NCI-H2196 (cell line): ENCODE results near the gene HIPK4.
"Not testable (repeated sequence)": the region's sequence is repeated elsewhere in the genome, so short reads cannot be mapped to it uniquely, and the experiment has no call there.

Source experiments
- DNase-seq: peaks from one replicate; lab custom pipeline; 2025; ENCODE audit not compliant: unreplicated experiment; lab: John Stamatoyannopoulos, UW

The HIPK4 gene

DNA sequence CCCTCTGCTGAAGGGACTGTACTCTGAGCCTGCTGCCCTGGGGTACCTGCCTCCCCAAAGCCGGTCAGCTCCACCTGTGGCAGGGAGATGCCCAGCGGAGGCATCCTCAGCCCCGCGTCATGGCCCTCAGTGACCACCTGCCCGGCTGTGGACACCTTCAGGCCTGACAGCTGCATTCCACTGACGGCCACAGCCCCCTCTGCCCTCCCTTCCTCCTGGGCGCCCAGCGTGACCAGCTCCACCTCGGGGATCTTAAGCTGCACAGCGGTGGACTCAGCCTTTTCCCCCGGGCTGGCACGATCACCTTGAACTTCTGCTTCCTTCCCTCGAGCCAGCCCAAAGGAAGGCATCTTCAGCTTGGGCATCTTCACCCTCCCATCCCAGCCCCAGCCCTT, 4.8 kb upstream of the HIPK4 start:
- DNase-seq: no peak

DNA sequence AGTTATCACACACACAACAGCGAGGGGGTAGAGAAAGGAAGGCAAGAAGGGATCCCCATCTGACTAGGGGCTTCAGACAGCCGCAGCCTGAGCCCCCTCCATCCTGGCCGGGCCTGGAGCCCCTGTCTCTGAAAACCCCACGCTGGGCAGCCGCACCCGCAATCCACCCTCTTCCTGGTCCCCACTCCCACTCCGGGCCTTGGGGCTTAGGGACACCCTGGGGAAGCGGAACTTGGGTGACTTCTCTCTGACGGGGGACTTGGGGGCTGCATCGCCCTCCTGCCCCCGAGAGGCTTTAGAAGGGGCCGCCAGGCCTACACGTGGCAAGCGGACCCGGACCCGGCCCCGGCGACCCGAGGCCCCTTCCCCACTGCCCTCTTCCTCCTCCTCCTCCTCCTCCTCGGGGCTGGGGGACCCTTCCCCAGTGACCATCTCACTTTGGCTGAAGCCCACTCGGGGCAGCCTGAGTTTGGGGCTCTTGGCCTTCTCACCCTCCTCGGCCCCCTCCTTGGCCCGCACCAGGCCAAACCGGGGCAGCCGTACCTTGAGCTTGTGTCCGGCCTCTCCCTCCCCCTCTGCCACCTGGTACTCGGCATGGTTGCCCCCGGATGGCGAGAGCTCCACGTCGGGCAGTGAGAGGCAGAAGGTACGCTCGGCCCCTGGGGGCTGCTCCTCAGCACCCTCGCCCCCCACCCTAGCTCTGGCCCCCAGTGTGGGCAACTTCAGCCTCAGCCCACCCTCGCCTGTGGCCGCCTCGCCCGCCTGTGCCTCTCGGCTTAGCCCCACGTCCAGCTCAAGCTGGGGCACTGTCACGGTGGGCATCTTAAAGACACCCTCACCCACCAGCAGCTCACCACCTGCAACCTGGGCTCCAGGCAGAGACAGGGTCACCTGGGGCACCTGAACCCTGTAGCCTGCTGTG, 4.2 kb upstream of the HIPK4 start:
- no peak for DNase-seq

DNA sequence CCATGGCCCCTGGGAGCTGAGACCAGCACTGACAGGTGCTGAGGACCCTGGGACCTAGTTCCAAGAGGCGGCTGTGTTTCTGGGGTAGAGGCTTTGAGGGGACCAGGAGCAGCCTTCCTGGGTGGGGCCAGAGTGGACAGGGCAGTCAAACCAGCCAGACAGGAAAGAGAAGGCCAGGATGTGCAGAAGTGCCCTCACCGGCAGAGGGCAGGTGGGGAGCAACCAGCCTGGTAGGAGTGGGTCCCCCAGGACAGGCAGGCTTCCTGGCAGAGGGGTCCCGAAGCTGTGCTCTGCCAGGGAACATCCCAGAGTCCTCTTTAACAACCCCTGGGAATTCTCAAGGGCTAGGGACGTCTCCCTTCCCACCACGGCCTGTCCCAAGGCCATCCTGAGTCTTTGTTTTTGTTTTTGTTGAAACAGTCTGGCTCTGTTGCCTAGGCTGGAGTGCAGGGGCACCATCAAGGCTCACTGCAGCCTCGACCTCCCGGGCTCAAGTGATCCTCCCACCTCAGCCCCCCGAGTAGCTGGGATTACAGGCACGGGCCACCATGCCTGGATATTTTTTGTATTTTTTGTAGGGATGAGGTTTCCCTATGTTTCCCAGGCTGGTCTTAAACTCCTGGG, 3.0 kb upstream of the HIPK4 start:
- DNase-seq: no peak

DNA sequence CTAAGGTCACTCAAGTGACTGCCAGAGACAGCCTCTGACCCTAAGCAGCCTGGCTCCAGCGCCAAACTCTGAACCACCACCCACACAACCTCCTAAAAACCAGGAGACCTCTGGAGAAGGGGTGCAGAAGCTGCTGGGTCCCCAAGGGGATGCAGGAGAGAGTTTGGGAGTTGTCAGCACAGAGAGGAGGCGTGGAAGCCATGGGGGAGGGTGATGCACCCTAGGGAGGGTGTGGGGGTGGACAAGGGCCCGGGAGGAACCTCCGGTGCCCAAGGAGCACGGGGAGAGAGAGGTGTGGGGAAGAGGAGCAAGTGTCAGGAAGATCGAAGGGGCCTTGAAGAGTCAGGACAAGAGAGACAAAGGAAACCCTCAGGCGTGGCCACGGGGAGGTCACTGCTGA, 2.1 kb upstream of the HIPK4 start:
- no peak for DNase-seq

DNA sequence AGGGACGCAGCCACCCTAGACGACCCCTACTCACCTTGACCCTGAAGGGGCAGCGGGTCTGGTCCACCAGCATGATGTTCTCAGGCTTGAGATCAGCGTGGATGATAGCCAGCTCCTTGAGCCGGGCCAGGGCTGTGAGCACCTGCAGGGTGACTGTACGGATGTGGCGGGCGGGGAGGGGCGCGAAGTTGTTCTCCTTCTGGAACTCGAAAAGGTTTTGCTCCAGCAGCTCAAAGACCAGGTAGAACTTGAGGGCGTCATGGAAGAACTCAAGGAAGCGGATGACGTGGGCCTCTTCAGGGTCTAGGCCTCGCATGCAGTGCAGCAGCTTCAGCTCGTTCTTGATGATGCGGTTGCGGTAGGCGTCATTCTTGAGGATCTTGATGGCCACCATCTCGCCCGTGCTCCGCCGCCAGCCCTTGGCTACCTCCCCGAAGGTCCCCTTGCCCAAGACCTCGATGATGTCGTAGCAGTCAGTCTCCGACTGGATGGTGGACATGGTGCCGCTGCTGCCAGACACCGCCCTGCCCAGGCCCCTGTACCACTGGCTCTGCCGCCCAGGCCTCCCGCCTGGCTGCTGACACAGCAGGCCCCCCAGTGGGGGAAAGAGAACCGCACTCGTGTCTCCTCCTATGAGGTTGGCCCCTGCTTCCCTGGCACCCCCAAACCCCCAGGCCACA, 437 bp downstream of the HIPK4 start:
- DNase-seq: no peak

DNA sequence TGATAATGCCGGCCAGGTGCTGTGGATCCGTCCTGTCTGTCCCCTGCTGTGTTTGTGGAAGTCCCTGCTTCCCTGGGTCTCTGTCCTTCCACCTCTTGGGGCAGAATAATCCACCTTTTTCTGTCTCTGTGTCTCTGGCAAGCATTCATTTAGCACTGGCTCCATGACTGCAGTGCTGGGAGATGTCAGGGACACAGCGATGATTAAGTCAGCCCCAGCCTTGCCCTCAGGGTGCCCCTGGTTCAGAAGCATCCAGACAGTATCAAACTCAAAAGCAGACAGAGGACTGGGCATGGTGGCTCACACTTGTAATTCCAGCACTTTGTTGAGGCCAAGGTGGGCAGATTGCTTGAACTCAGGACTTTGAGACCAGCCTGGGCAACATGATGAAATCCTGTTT, 1.5 kb downstream of the HIPK4 start:
- no peak for DNase-seq

DNA sequence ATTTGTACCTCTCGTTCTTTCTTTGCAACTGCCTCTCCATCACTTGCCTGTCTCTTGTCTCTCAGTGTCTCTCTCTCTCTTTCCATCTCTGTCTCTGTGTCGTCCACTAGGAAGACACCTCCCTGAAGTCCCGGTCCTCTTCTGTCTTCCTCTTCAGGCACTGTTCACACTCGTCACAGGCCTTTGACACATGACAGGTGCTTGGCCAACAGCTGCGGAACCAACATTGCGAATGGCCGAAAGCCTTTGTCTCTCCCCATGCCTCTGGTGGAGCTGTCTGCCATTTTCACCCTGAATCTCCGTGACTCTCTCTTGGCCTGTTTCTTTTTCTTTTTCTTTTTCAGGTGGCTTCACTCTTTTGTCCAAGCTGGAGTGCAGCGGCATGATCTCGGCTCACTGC, 2.8 kb downstream of the HIPK4 start:
- no peak for DNase-seq

DNA sequence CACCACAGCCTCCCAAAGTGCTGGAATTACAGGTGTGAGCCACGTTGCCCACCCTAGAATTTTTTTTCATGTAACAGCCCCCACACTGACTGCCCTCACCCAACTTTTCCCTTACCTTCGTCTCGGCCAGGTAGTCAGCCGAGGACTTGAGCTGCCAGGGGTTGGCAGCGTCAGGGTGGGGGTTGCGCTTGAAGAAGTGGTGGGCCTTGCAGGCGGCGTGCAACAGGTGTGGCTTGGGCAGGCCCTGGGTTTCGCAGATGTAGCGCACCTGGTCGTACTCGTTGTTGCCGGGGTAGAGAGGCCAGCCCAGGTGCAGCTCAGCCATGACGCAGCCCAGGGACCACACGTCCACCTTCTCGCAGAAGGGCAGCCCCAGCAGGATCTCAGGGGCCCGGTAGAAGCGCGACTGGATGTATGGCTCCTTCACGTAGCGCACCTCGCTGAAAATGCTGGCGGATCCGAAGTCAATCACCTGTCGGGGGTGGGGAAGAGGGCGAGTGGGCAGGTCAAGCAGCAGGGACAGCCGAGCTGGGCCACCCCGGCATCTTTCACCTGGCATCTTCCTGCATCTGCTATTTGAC, 6.2 kb downstream of the HIPK4 start:
- no peak for DNase-seq

DNA sequence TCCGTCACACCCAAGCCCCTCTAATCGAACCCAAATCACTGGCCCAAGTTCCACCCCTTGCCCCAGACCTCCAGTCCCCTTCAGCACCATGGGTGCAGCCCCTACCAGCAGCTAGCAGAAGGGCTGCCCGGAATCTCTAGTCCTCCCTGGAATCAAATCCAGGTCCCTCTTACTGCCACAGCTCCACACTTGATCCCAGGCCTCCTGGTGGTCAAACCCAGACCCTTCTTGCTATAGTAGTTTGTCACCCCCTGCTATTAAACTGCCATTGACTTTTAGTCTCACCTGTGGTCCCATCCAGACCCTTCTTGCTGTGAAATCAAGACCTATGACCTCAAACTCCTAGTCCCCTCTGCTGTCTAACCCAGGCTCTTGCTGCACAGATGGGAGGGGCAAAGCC, 8.7 kb downstream of the HIPK4 start:
- DNase-seq: no peak

DNA sequence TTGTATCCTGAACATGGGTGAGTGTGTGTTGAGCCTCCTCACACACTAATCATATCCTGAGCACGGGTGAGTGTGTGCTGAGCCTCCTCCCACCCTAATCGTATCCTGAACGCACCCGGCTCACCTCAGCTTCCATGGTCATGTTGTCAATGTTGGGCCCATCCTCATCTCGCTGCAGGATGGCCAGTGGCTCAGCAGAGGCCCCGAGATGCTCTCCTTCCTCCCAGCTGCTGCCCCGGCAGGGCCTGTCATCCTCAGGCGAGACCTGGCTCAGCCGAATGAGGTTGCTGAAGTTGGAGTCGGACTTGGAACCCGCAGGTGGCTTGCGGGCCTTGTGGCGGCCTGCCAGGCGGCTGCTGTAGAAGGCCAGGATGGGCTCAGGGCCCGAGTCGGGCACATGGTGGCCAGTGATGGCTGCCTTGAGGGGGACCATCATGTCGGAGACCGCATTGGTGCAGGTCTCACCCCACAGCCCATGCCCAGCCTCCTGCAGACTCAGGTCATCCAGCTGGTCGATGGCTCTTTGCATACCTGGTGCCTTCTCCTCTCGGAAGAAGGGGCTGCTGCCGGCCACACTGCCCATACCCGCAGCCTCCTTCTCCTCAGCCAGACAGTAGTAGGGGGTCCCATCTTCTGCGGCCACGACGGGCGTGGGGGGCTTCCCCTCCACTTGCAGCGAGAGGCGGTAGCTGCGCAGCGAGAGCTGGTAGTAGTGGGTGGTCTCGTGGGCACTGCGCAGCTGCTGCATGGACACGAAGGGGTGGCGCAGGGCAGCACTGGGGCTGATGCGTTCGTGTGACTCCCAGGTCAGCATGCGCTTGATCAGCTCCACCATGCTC, 9.6 kb downstream of the HIPK4 start:
- no peak for DNase-seq

DNA sequence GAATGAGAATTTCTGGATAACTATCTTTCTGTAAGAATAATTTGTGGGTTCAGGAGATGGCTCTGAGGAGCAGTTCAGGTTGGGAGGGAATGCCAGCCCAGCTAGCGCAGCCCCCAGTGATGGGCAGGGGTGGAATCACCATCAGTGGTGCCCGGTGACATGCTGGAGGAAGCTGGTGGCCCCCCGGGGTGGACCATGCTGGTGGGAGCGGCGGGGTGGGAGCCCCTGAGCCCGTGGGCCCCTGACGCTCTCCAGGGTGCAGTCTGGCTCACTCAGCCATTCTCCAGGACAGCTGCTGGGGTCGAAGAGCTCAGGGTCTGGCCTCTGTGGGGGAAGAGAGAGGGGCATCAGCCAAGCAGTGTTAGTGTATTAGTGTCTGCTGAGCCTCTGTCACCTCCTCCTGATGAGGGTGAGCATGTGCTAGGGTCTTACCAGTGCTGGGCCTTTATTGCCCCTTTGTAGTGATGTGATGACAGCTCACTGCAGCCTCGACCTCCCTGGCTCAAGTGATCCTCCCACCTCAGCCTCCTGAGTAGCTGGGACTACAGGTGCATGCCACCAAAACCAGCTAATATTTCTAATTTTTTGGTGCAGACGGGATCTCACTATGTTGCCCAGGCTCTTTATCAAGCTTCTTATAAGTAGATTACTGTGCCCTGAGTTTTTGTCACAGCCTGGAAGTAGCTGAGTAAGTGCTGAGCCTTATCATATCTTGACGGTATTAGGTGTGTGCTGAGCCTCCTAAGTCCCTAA, 10.4 kb downstream of the HIPK4 start:
- no peak for DNase-seq

DNA sequence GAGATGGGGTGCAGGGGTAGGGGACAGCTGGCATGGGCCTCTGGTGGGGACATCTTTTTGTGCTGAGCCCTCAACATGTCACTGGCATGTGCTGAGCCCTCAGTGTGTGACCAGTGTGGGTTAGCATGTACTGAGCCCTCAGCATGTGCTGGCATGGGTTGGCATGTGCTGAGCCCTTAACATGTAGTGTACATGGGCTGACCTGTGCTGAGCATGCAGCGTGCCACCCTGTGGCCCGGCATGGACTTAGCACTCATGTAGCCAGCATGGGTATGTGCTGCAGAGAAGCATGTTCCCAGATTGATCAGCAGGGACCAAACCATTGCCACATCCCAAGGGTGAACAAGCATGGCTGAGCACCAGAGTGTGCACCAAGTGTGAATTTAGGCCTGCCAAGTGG, 11.5 kb downstream of the HIPK4 start:
- DNase-seq: no peak

DNA sequence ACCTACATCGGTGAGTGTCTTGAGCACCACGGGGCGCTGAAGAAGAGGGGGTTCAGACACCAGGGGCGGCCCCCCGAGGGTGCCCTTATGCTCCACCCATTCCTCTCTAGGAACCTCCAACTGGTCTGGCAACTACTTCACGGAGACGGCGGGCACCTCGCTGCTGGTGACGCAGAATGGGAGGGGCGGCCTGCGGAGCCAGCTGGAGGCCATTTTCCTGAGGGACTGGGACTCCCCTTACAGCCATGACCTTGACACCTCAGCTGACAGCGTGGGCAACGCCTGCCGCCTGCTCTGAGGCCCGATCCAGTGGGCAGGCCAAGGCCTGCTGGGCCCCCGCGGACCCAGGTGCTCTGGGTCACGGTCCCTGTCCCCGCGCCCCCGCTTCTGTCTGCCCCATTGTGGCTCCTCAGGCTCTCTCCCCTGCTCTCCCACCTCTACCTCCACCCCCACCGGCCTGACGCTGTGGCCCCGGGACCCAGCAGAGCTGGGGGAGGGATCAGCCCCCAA, 12.1 kb downstream of the HIPK4 start:
- no peak for DNase-seq

DNA sequence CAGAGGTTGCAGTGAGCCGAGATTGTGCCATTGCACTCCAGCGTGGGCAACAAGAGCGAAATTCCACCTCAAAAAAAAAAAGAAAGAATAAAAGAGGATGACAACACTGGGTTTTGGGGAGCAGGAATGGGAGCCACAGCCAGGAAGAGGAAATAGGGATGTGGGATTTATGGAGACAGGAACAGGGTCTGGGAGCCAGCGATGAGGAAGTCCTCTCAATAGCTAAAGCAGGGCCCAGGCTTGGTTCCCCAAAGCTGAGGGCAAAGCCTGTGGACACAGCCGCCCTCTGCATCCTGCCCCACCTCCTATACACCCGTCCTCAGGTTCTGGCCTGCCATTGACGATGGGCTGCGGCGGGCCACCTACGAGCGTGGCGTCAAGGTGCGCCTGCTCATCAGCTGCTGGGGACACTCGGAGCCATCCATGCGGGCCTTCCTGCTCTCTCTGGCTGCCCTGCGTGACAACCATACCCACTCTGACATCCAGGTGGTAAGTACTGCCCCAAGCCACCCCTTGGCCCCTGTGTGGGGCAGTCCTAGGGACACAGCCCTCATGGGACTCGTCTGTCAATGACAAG, 13.6 kb downstream of the HIPK4 start:
- no peak for DNase-seq

DNA sequence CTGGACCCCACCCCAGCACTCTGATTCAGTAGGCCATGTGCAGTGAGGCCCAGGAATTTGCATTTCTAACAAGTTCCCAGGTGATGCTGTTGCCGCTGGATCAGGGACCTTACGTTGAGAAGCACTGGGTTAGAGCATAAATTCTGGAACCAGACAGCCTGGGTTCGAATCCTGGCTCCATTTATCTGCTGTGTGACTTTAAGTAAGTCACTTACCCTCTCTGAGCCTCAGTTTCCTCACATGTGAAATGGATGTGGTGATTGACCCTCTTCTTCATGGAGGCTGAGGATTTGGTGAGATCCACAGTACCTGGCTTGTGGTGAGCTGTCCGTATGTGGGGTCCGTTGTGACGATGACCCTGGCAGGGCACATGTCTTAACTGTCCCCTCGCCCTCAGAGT, 15.9 kb downstream of the HIPK4 start:
- DNase-seq: no peak

DNA sequence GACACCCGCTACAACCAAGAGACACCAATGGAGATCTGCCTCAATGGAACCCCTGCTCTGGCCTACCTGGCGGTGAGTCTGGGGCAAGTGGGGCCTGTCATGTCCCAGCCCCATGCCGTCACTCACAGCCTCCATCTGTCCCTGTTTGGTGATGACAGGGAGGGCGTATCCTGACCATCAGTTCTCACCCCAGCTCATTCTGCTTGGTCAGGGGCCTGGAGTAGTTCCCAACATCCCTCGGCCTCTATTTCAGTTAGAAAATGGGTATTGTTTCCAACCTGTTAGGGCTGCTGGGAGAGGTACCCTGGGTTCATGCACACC, 18.2 kb downstream of the HIPK4 start:
- DNase-seq: no peak

DNA sequence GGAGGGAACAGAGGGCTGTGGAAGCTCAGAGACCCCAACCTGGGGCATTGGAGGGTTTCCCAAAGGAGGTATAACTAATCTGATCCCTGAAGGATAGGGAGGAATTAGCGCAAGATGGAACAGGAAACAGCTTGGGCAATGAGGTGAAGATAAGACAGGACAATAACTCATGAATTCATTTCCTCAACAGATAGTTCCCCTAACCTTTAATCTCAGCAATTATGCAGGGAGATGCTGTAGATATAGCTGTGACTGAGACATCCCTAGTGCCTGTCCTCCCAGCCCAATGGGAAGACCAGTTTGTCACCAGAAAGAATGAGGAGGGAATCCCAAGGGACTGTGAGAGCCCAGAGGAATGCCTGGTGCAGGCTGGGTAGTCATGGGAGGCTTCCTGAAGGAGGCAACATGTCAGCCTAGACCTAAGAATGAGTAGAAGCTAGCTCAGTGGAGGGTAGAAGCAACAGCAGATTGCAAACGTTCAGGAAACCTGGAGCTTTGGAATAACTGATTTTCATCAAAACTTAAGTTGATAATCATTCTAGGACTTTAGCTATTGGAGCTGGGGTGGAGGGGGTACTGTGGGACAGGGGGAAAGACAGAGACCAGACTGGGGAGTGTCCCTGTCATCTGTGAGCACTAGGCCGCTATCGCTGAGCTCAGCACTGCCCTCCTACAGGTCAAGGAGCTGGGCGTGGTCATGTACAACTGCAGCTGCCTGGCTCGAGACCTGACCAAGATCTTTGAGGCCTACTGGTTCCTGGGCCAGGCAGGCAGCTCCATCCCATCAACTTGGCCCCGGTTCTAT, 18.8 kb downstream of the HIPK4 start:
- DNase-seq: no peak

DNA sequence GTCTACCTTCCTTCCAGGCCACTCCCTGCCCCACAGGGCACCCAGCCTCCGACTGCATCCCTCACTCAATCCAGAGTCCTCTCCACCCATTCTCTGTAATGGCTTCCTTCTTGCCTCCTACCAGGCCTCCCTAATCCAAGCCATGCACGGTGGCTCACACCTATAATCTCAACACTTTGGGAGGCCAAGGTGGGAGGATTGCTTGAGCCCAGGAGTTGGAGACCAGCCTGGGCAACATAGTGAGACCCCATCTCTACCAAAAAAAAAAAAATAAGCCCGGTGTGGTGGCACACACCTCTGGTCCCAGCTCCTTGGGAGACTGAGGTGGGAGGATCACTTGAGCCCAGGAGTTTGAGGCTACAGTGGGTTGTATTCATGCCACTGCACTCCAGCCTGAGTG, 19.7 kb downstream of the HIPK4 start:
- DNase-seq: not testable (repeated sequence)

DNA sequence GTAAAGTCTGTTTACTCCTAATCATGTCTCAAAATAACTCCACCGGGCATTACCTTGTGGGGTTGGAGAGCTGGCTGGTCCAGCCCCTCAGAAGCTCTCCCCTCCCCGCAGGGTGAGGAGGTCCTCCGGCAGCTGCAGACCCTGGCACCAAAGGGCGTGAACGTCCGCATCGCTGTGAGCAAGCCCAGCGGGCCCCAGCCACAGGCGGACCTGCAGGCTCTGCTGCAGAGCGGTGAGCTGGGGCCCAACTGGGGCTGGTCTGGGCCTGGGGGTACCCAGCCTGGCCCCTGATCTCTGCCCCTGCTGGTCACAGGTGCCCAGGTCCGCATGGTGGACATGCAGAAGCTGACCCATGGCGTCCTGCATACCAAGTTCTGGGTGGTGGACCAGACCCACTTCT, 20.2 kb downstream of the HIPK4 start:
- no peak for DNase-seq
